IMR-90 (cell line): Measurements from ENCODE around the gene METTL18. TPM values are rescaled to one million over a fixed set of nuclear protein-coding genes. Genes with fewer than 3 reads are reported as not detected.

Experiments
- ATAC-seq: fragments of 200-7000 bp; cut with Tn5 transposase; 2 replicates; pipeline ENCODE4 v1.9.1; 2020; ENCODE audit warnings: low read depth, mild to moderate bottlenecking, moderate library complexity
- BruUV-seq: library from RNA; stranded (reverse); fragments of 400-500 nt; replicated peaks from 2 replicates; lab custom pipeline; 2021; lab: Mats Ljungman, UMichigan
- CTCF ChIA-PET: fragments of 300-600 bp; formaldehyde crosslinking; extraction: SDS; loops from one replicate; lab custom pipeline; 2021; ENCODE audit warnings: antibody characterized with exemption; lab: Yijun Ruan, JAX
- POLR2A ChIA-PET: fragments of 300-600 bp; sonication (Branson Sonifier 250); formaldehyde crosslinking; loops from one replicate; lab custom pipeline; 2022; ENCODE audit warnings: antibody characterized with exemption; ENCODE audit not compliant: unreplicated experiment; lab: Charles Lee
- DNase-seq: peaks from one replicate; pipeline ENCODE4 v3.0.0; 2013
- H2AFZ ChIP-seq: replicated peaks from 2 replicates; pipeline ENCODE3; 2013; ENCODE audit warnings: low read length, mild to moderate bottlenecking; ENCODE audit not compliant: poor library complexity
- H2AK5ac ChIP-seq: 2 replicates; pipeline ENCODE4 v1.6.1; 2013; ENCODE audit warnings: low read depth, low read length, inconsistent platforms
- H2AK9ac ChIP-seq: replicated peaks from 2 replicates; pipeline ENCODE3; 2013; ENCODE audit warnings: mild to moderate bottlenecking, low read depth, low read length, moderate library complexity; ENCODE audit not compliant: poor library complexity
- H2BK120ac ChIP-seq: 2 replicates; pipeline ENCODE4 v1.6.1; 2013; ENCODE audit warnings: low read depth, low read length, inconsistent platforms
- H2BK15ac ChIP-seq: 3 replicates; pipeline ENCODE4 v1.6.1; 2013; ENCODE audit warnings: low read depth, low read length, inconsistent platforms
- H2BK20ac ChIP-seq: 2 replicates; pipeline ENCODE4 v1.6.1; 2013; ENCODE audit warnings: low read depth, mild to moderate bottlenecking, inconsistent platforms, low read length, moderate library complexity
- H2BK5ac ChIP-seq: 2 replicates; pipeline ENCODE4 v1.6.1; 2013; ENCODE audit warnings: mild to moderate bottlenecking, low read depth, low read length, inconsistent platforms; ENCODE audit not compliant: poor library complexity, severe bottlenecking
- H3K14ac ChIP-seq: replicated peaks from 2 replicates; pipeline ENCODE4 v1.6.1; 2013; ENCODE audit warnings: low read depth, low read length, inconsistent platforms
- H3K18ac ChIP-seq: 2 replicates; pipeline ENCODE4 v1.6.1; 2013; ENCODE audit warnings: low read depth, low read length, control low read depth
- H3K23ac ChIP-seq: 2 replicates; pipeline ENCODE4 v1.6.1; 2013; ENCODE audit warnings: low read depth, low read length, inconsistent platforms
- H3K27ac ChIP-seq: 2 replicates; pipeline ENCODE4 v1.5.1; 2013; ENCODE audit warnings: mild to moderate bottlenecking, control low read depth, low read length; ENCODE audit not compliant: insufficient read depth
- H3K27me3 ChIP-seq: 2 replicates; pipeline ENCODE4 v1.6.1; 2013; ENCODE audit warnings: low read length; ENCODE audit not compliant: control insufficient read depth, insufficient read depth
- H3K36me3 ChIP-seq: 2 replicates; pipeline ENCODE4 v1.6.1; 2013; ENCODE audit warnings: low read length, mixed read lengths; ENCODE audit not compliant: control insufficient read depth, insufficient read depth
- H3K4ac ChIP-seq: 2 replicates; pipeline ENCODE4 v1.6.1; 2013; ENCODE audit warnings: low read depth, low read length, inconsistent platforms
- H3K4me1 ChIP-seq: 2 replicates; pipeline ENCODE4 v1.6.1; 2013; ENCODE audit warnings: low read length, mixed read lengths; ENCODE audit not compliant: control insufficient read depth, insufficient read depth
- H3K4me2 ChIP-seq: 2 replicates; pipeline ENCODE4 v1.6.1; 2013; ENCODE audit warnings: low read depth, mild to moderate bottlenecking, control low read depth, low read length, moderate library complexity
- H3K4me3 ChIP-seq: 2 replicates; pipeline ENCODE4 v1.5.1; 2013; ENCODE audit warnings: low read depth, mild to moderate bottlenecking, control low read depth, low read length, moderate library complexity; ENCODE audit not compliant: insufficient read depth
- H3K56ac ChIP-seq: 2 replicates; pipeline ENCODE4 v1.6.1; 2013; ENCODE audit warnings: low read length, inconsistent platforms; ENCODE audit not compliant: insufficient read depth; ENCODE audit errors: extremely low read depth
- H3K79me1 ChIP-seq, 2 experiments: 2 replicates each; pipeline ENCODE4 v1.6.1; 2013; ENCODE audit warnings: low read length in 2 of 2, inconsistent platforms in 1 of 2, low read depth in 1 of 2
- H3K9ac ChIP-seq: 2 replicates; pipeline ENCODE4 v1.6.1; 2013; ENCODE audit warnings: low read depth, low read length, control low read depth
- H3K9me1 ChIP-seq: 2 replicates; pipeline ENCODE4 v1.6.1; 2013; ENCODE audit warnings: low read length, inconsistent platforms; ENCODE audit not compliant: insufficient read depth
- H3K9me3 ChIP-seq: 2 replicates; pipeline ENCODE4 v1.6.1; 2013; ENCODE audit warnings: low read length; ENCODE audit not compliant: control insufficient read depth, insufficient read depth
- H4K20me1 ChIP-seq: 2 replicates; pipeline ENCODE4 v1.6.1; 2013; ENCODE audit warnings: low read length, inconsistent platforms; ENCODE audit not compliant: insufficient read depth
- H4K5ac ChIP-seq: 2 replicates; pipeline ENCODE4 v1.6.1; 2013; ENCODE audit warnings: mild to moderate bottlenecking, low read depth, low read length, control low read depth
- H4K8ac ChIP-seq, 2 experiments: 2 replicates each; pipeline ENCODE4 v1.6.1; 2013; ENCODE audit warnings: low read depth in 2 of 2, low read length in 2 of 2, control low read depth in 1 of 2, inconsistent platforms in 1 of 2
- H4K91ac ChIP-seq: 2 replicates; pipeline ENCODE4 v1.6.1; 2013; ENCODE audit warnings: low read depth, low read length, inconsistent platforms; ENCODE audit not compliant: insufficient read depth
- FOS ChIP-seq: fragments of 150-350 bp; IDR thresholded peaks from 2 replicates; pipeline ENCODE4 v1.6.1; 2016; ENCODE audit warnings: low read depth, low read length
- MAFK ChIP-seq: IDR thresholded peaks from 2 replicates; pipeline ENCODE4 v1.6.1; 2012; ENCODE audit warnings: low read depth, low read length, improper control_type of control experiment
- WGBS, 2 experiments: methylation state at CpG; one replicate each; pipeline versions ENCODE4 v1.1.5 to v1.1.7; 2013; ENCODE audit warnings: missing lambda C conversion rate in 2 of 2; ENCODE audit not compliant: insufficient read length in 1 of 2; ENCODE audit errors: extremely low coverage in 2 of 2; 5-methylcytosine and 5-hydroxymethylcytosine counted together
- dilution Hi-C: fragments of 300-500 bp; cut with HindIII; formaldehyde crosslinking; loops from one replicate; pipeline ENCODE4 v1.14.3; 2018; ENCODE audit warnings: low sequenced_read_pairs; ENCODE audit not compliant: unreplicated experiment
- in situ Hi-C: fragments of 300-500 bp; cut with MboI; formaldehyde crosslinking; loops from 3 replicates; pipeline ENCODE4 v1.14.3; 2019; ENCODE audit warnings: low sequenced_read_pairs, inconsistent platforms, mixed read lengths
- intact Hi-C: fragments of 100-400 bp; cut with micrococcal nuclease; formaldehyde crosslinking; loops from 2 replicates; pipeline ENCODE4 v1.10.0; 2022
- polyA plus RNA-seq, 3 experiments: library from polyadenylated mRNA; depleted of rRNA; stranded (reverse); fragments of >200 nt; gene quantifications; 2 replicates each; pipeline ENCODE4 v1.2.3, GENCODE V29; 2012; ENCODE audit warnings: low replicate concordance in 1 of 3
- total RNA-seq: library from RNA; depleted of rRNA; stranded (reverse); fragments of >200 nt; gene quantifications from 2 replicates; pipeline ENCODE4 v1.2.3, GENCODE V29; 2012

Gene METTL18
- total and polyA plus RNA-seq, 2 of the 4 experiments (the other 2 are of a cell fraction), result 2.9 to 3.4 TPM

DNA sequence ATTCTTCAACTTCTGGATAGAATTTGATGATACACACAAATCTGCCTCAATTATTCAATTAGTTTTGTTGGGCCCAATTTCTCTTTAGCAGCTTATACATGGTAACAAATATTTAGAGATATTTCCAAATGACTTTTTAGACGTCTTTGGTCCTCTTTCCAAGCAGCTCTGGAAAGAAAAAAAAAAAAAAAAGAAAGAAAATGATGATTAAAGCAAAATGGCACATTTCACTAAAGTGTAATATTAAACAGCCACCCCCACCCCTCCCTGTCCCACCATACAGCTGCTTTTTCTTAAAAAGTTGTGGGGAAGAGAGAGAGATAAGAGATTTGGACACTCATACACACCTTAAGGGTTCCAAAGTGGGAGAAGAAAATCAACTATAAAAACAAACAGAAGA, 977 bp downstream of the METTL18 start:
- H3K4me3 ChIP-seq, result peak overlapping the region; percentile 98; the same call in 1 of the 2 replicates
- peak overlapping the region; percentile 89 for H2AK5ac ChIP-seq
- intact Hi-C loops (no loop called here), in situ Hi-C loops (no loop called here), dilution Hi-C loops (no loop called here)
- H3K79me1 ChIP-seq, result peaks cover 11 to 12% of the 10 kb centered on the region in 2 experiments
- H2BK5ac ChIP-seq, result peak overlapping the region; percentile 89
- H3K56ac ChIP-seq, result peak overlapping the region; percentile 94; the same call in 1 of the 2 replicates
- H3K23ac ChIP-seq, result peak overlapping the region; percentile 96; the same call in 1 of the 2 replicates
- BruUV-seq, result no TSS peak
- 0 out of 2 replicates have a peak, but pooled peaks have one; percentile 39 for TF ChIP-seq MAFK
- TF ChIP-seq FOS, result no peak
- DNase-seq, result no peak
- ChIA-PET POLR2A (interaction anchor here (0.6 kb wide), 1 partner anchor 104 kb away, joined by 3 read pairs; no protein-coding TSS in a partner anchor), CTCF (interaction anchor here (0.6 to 1.0 kb wide), 2 partner anchors 10 to 16 kb away, joined by 3 read pairs; no protein-coding TSS in a partner anchor)
- H2BK20ac ChIP-seq, result no peak overlapping the region
- WGBS, 2 experiments, result no CpG with 5 or more reads among the region's 1 CpG
- no peak for ATAC-seq
- H4K91ac ChIP-seq, result no peak overlapping the region
- H3K14ac ChIP-seq, result no peak overlapping the region
- H3K4me1 ChIP-seq, result no peaks in the 10 kb centered on the region; the same call in 1 of the 2 replicates
- H3K36me3 ChIP-seq, result no peaks in the 10 kb centered on the region
- no peaks in the 10 kb centered on the region for H3K9me3 ChIP-seq
- H4K20me1 ChIP-seq, result no peaks in the 10 kb centered on the region
- no peak overlapping the region for H2BK120ac ChIP-seq
- no peak overlapping the region for H3K27ac ChIP-seq
- peak overlapping the region; percentile 96 for H2AFZ ChIP-seq
- peak overlapping the region; percentile 94 for H3K4me2 ChIP-seq
- H2AK9ac ChIP-seq, result no peak overlapping the region
- no peak overlapping the region for H3K18ac ChIP-seq
- H2BK15ac ChIP-seq, result no peak overlapping the region
- no peaks in the 10 kb centered on the region for H3K9me1 ChIP-seq
- 0 out of 2 replicates have a peak overlapping the region, but pooled peaks have one; percentile 100 for H3K4ac ChIP-seq
- no peaks in the 10 kb centered on the region; the same call in 1 of the 2 replicates for H3K27me3 ChIP-seq
- peak overlapping the region; percentile 100; the same call in 1 of the 2 replicates for H3K9ac ChIP-seq
- peak overlapping the region; percentile 97 to 100 for H4K8ac ChIP-seq
- peak overlapping the region; percentile 90 for H4K5ac ChIP-seq
